ENCODE results near the gene SEMA3A. TPM values are rescaled to one million over a fixed set of nuclear protein-coding genes. Genes with fewer than 3 reads are reported as not detected.

SEMA3A gene
- total and polyA plus RNA-seq, 11 donors = 0.30 to 6.6 (median 1.4) TPM

- no peak for ATAC-seq
- H3K36me3 ChIP-seq = no peaks in the 10 kb centered on the region
- intact Hi-C loops (cut with DNase I) = no loop called here
- H3K27ac ChIP-seq = no peak overlapping the region
- H3K4me1 ChIP-seq = peaks cover 0 to 3% (median 0%) of the 10 kb centered on the region in 12 donors
- H3K4me3 ChIP-seq = no peak overlapping the region
- WGBS, 4 donors = 64 to 79% (median 71%) methylated on average over 1 of the region's 1 CpG
- TF ChIP-seq POLR2A (IDR thresholded peaks at IDR 0.05) = no peak
- no peak for TF ChIP-seq CTCF (IDR thresholded peaks at IDR 0.05)
- no peaks in the 10 kb centered on the region for H3K9me3 ChIP-seq
- no peaks in the 10 kb centered on the region for H3K27me3 ChIP-seq
- no peak for DNase-seq
Observed at GRCh38 chr7:83987764-83988163, 206.8 kb downstream of the SEMA3A start.

- Histone ChIP-seq H3K4me3 (no peak overlapping the region), H3K4me1 (peaks cover 0 to 3% (median 0%) of the 10 kb centered on the region in 12 donors), H3K27ac (no peak overlapping the region), H3K27me3 (no peaks in the 10 kb centered on the region), H3K9me3 (no peaks in the 10 kb centered on the region), H3K36me3 (no peaks in the 10 kb centered on the region)
- ATAC-seq (no peak), DNase-seq (no peak)
- WGBS, 4 donors = 95 to 98% (median 96%) methylated on average over 5 of the region's 5 CpGs
- no peak for TF ChIP-seq POLR2A (IDR thresholded peaks at IDR 0.05)
- TF ChIP-seq CTCF (IDR thresholded peaks at IDR 0.05) = no peak
- intact Hi-C loops (cut with DNase I) = no loop called here
Observed at GRCh38 chr7:83985821-83986220, 208.8 kb downstream of the SEMA3A start.

- intact Hi-C loops (cut with DNase I) = no loop called here
- H3K36me3 ChIP-seq = no peaks in the 10 kb centered on the region
- no peak for TF ChIP-seq POLR2A (IDR thresholded peaks at IDR 0.05)
- no peak for TF ChIP-seq CTCF (IDR thresholded peaks at IDR 0.05)
- ATAC-seq = no peak
- no peaks in the 10 kb centered on the region for H3K9me3 ChIP-seq
- peaks cover 0 to 3% (median 0%) of the 10 kb centered on the region in 12 donors for H3K4me1 ChIP-seq
- H3K4me3 ChIP-seq = no peak overlapping the region
- no peaks in the 10 kb centered on the region for H3K27me3 ChIP-seq
- DNase-seq = no peak
- no peak overlapping the region for H3K27ac ChIP-seq
Observed at GRCh38 chr7:83984591-83984990, 210.0 kb downstream of the SEMA3A start.

- no peak for DNase-seq
- no peak for TF ChIP-seq CTCF (IDR thresholded peaks at IDR 0.05)
- TF ChIP-seq POLR2A (IDR thresholded peaks at IDR 0.05) = no peak
- ATAC-seq = no peak
- Histone ChIP-seq H3K9me3 (no peaks in the 10 kb centered on the region), H3K4me3 (no peak overlapping the region), H3K27me3 (no peaks in the 10 kb centered on the region), H3K36me3 (no peaks in the 10 kb centered on the region), H3K27ac (no peak overlapping the region), H3K4me1 (peaks cover 0 to 3% (median 0%) of the 10 kb centered on the region in 12 donors)
- 36 to 51% (median 36%) methylated on average over 4 of the region's 4 CpGs for WGBS, 4 donors
- intact Hi-C loops (cut with DNase I) = no loop called here
Observed at GRCh38 chr7:83984076-83984475, 210.5 kb downstream of the SEMA3A start.

Measured in heart left ventricle (tissue), 16 donors.